Neural cell (in vitro differentiated cells): Measurements from ENCODE around the gene P2RY6. TPM values are rescaled to one million over a fixed set of nuclear protein-coding genes. Genes with fewer than 3 reads are reported as not detected.

Experiments used
- H2AFZ ChIP-seq: fragments of 200-600, 300-800 bp; sonication (generic), shearing (Covaris generic); 2 replicates; pipeline ENCODE4 v1.6.0; 2014; ENCODE audit warnings: low read depth, mild to moderate bottlenecking, antibody characterized with exemption, low read length, moderate library complexity
- H3F3A ChIP-seq: fragments of 200-600 bp; shearing (Covaris generic); 2 replicates; pipeline ENCODE4 v1.6.1; 2016; ENCODE audit warnings: mild to moderate bottlenecking, moderate library complexity, mixed read lengths, antibody characterized with exemption, low read length; ENCODE audit not compliant: insufficient read depth, poor library complexity, severe bottlenecking
- H3K27ac ChIP-seq: fragments of 200-600, 300-800 bp; sonication (generic), shearing (Covaris generic); 2 replicates; pipeline ENCODE4 v1.5.1; 2014; ENCODE audit warnings: mild to moderate bottlenecking, low read length, moderate library complexity
- H3K27me3 ChIP-seq: fragments of 300-800, 200-600 bp; sonication (generic), shearing (Covaris generic); 2 replicates; pipeline ENCODE4 v1.6.0; 2014; ENCODE audit warnings: mild to moderate bottlenecking, low read depth, low read length, moderate library complexity; ENCODE audit not compliant: insufficient read depth
- H3K36me3 ChIP-seq: fragments of 300-800, 200-600 bp; sonication (generic), shearing (Covaris generic); 2 replicates; pipeline ENCODE4 v1.5.1; 2014; ENCODE audit warnings: mild to moderate bottlenecking, antibody characterized with exemption, low read length, moderate library complexity; ENCODE audit not compliant: insufficient read depth
- H3K4me2 ChIP-seq: fragments of 300-800, 200-600 bp; sonication (generic), shearing (Covaris generic); 2 replicates; pipeline ENCODE4 v1.6.0; 2014; ENCODE audit warnings: mild to moderate bottlenecking, low read length
- H3K4me3 ChIP-seq: fragments of 300-800, 200-600 bp; sonication (generic), shearing (Covaris generic); 2 replicates; pipeline ENCODE4 v1.5.1; 2014; ENCODE audit warnings: mild to moderate bottlenecking, low read length, moderate library complexity
- H3K79me2 ChIP-seq: fragments of 200-600 bp; shearing (Covaris generic); replicated peaks from 2 replicates; pipeline ENCODE4 v1.6.0; 2014; ENCODE audit warnings: mild to moderate bottlenecking, low read length, moderate library complexity; ENCODE audit not compliant: insufficient read depth
- H3K9ac ChIP-seq: fragments of 300-800, 200-600 bp; sonication (generic), shearing (Covaris generic); 2 replicates; pipeline ENCODE4 v1.6.1; 2016; ENCODE audit warnings: mild to moderate bottlenecking, low read length, mixed read lengths
- H3K9me2 ChIP-seq: fragments of 200-600 bp; shearing (Covaris generic); 2 replicates; pipeline ENCODE4 v1.6.1; 2016; ENCODE audit warnings: mild to moderate bottlenecking, low read length, mixed read lengths; ENCODE audit not compliant: insufficient read depth
- H3K9me3 ChIP-seq: fragments of 200-600, 300-800 bp; sonication (generic), shearing (Covaris generic); 2 replicates; pipeline ENCODE4 v1.6.1; 2016; ENCODE audit warnings: mild to moderate bottlenecking, mixed run types, low read length, moderate library complexity, mixed read lengths
- H4K20me1 ChIP-seq: fragments of 200-600 bp; shearing (Covaris generic); 2 replicates; pipeline ENCODE4 v1.6.1; 2016; ENCODE audit warnings: mild to moderate bottlenecking, mixed run types; ENCODE audit not compliant: insufficient read depth
- EZH2 ChIP-seq: fragments of 200-600, 300-800 bp; shearing (Covaris generic), sonication (generic); IDR thresholded peaks from 2 replicates; pipeline ENCODE4 v1.6.1; 2014; ENCODE audit warnings: antibody characterized with exemption, low read length, borderline replicate concordance, mild to moderate bottlenecking; ENCODE audit not compliant: insufficient read depth, poor library complexity, severe bottlenecking
- MXI1 ChIP-seq: fragments of 450-650 bp; conservative IDR thresholded peaks from 2 replicates; pipeline ENCODE4 v1.6.1; 2014; ENCODE audit warnings: antibody characterized with exemption, mild to moderate bottlenecking; ENCODE audit not compliant: poor library complexity, severe bottlenecking
- POLR2AphosphoS5 ChIP-seq: IDR thresholded peaks from 2 replicates; pipeline ENCODE4 v1.6.1; 2012
- SMC3 ChIP-seq: fragments of 450-650 bp; conservative IDR thresholded peaks from 2 replicates; pipeline ENCODE4 v1.6.1; 2014; ENCODE audit warnings: antibody characterized with exemption, mild to moderate bottlenecking, moderate library complexity; ENCODE audit not compliant: poor library complexity
- TAF1 ChIP-seq: IDR thresholded peaks from 2 replicates; pipeline ENCODE4 v1.6.1; 2012; ENCODE audit warnings: low read depth
- polyA plus RNA-seq: library from polyadenylated mRNA; depleted of rRNA; stranded (reverse); fragments of >200 nt; gene quantifications from 2 replicates; pipeline ENCODE4 v1.2.3, GENCODE V29; 2014
- TF ChIP-seq, protein P1 (sequence below): fragments of 450-650 bp; IDR thresholded peaks from 2 replicates; pipeline ENCODE4 v1.5.1; 2014; ENCODE audit warnings: antibody characterized with exemption, mild to moderate bottlenecking, moderate library complexity; ENCODE audit not compliant: poor library complexity, severe bottlenecking
- TF ChIP-seq, protein P2 (sequence below): IDR thresholded peaks from 2 replicates; pipeline ENCODE4 v1.6.1; 2012; ENCODE audit warnings: borderline replicate concordance

The P2RY6 gene
- polyA plus RNA-seq, 1 donor from 2014 or later = not detected

DNA sequence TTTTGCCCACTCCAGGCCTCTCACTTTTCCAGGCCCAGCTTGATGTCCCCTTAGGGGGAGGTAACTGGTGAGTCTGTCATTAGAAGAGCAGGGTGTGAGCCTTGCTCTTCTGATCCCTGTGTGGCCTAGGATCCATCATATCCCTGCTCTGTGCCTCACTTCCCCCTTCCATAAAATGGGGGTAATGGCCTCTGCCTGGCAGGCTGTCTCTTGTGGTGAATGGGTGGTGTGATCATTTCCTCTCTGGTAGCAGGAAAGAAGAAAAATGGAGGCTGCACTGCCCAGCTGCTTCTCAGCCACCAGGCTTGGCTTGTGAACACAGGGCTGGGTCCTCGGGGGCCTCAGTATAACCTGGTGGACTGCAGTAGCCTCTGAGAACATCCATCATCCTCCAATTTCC is 41.5 kb downstream of the P2RY6 start:
- H3K36me3 ChIP-seq = no peaks in the 10 kb centered on the region
- H2AFZ ChIP-seq = no peak overlapping the region
- H3K4me3 ChIP-seq = no peak overlapping the region
- H3K9me2 ChIP-seq = no peaks in the 10 kb centered on the region
- no peaks in the 10 kb centered on the region for H4K20me1 ChIP-seq
- H3K4me2 ChIP-seq = no peak overlapping the region
- no peak for TF ChIP-seq SMC3
- no peak overlapping the region for H3K27ac ChIP-seq
- peaks cover 57% of the 10 kb centered on the region for H3K79me2 ChIP-seq
- peaks cover 6% of the 10 kb centered on the region for H3K27me3 ChIP-seq
- H3K9me3 ChIP-seq = no peaks in the 10 kb centered on the region
- H3K9ac ChIP-seq = no peak overlapping the region
- H3F3A ChIP-seq = no peaks in the 10 kb centered on the region

DNA sequence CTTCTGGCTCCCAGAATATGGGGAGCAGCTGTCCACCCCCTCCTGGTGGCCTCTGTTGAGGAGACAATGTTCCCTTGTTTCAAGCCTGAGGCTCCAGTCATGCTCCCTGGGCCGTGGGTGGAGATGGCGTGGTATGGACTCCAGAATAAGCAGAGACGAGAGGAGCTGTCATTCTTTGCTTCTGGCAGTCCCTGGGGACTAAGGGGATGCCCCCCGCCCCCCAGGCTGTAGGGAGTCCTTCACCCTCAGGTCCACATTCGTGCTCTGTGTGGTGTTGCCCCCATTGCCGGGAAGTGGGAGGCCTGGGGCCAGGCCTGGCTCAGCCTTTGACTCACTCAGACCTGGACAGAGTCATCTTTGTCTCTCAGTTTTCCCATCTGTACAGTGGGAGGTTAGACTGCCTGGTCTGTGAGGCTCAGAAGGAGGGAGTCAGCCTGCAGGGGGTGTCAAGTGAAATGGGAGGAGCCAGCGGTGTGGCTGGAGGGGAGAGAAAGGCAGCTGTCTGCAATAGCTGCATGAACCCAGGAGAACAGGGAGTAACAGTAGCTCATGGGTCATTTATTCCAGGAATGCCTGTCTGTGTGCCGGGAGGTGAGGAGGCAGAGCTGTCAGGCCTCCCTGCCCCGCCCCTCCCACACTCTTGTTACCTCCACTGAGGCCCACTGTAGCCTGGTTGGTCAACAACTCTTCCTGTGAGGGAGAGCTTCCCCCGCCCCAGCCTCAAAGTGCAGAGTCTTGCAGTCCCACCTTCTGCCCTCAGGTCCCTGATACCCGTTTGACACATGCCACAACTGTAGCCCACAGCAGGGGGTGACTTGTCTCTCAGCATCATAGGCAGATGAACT is 42.2 kb downstream of the P2RY6 start:
- no peaks in the 10 kb centered on the region for H3F3A ChIP-seq
- TF ChIP-seq, protein P1, sequence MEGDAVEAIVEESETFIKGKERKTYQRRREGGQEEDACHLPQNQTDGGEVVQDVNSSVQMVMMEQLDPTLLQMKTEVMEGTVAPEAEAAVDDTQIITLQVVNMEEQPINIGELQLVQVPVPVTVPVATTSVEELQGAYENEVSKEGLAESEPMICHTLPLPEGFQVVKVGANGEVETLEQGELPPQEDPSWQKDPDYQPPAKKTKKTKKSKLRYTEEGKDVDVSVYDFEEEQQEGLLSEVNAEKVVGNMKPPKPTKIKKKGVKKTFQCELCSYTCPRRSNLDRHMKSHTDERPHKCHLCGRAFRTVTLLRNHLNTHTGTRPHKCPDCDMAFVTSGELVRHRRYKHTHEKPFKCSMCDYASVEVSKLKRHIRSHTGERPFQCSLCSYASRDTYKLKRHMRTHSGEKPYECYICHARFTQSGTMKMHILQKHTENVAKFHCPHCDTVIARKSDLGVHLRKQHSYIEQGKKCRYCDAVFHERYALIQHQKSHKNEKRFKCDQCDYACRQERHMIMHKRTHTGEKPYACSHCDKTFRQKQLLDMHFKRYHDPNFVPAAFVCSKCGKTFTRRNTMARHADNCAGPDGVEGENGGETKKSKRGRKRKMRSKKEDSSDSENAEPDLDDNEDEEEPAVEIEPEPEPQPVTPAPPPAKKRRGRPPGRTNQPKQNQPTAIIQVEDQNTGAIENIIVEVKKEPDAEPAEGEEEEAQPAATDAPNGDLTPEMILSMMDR = no peak
- no peak for TF ChIP-seq EZH2
- TF ChIP-seq TAF1 = no peak
- TF ChIP-seq POLR2AphosphoS5 = no peak
- no peak for TF ChIP-seq MXI1
- TF ChIP-seq SMC3 = no peak
- H3K79me2 ChIP-seq = peaks cover 57% of the 10 kb centered on the region
- H2AFZ ChIP-seq = no peak overlapping the region
- H3K27me3 ChIP-seq = no peaks in the 10 kb centered on the region
- H3K9me3 ChIP-seq = no peaks in the 10 kb centered on the region
- H3K4me2 ChIP-seq = no peak overlapping the region
- H3K36me3 ChIP-seq = no peaks in the 10 kb centered on the region
- H3K27ac ChIP-seq = no peak overlapping the region
- no peaks in the 10 kb centered on the region for H4K20me1 ChIP-seq
- no peaks in the 10 kb centered on the region for H3K9me2 ChIP-seq
- no peak overlapping the region for H3K9ac ChIP-seq
- H3K4me3 ChIP-seq = no peak overlapping the region

DNA sequence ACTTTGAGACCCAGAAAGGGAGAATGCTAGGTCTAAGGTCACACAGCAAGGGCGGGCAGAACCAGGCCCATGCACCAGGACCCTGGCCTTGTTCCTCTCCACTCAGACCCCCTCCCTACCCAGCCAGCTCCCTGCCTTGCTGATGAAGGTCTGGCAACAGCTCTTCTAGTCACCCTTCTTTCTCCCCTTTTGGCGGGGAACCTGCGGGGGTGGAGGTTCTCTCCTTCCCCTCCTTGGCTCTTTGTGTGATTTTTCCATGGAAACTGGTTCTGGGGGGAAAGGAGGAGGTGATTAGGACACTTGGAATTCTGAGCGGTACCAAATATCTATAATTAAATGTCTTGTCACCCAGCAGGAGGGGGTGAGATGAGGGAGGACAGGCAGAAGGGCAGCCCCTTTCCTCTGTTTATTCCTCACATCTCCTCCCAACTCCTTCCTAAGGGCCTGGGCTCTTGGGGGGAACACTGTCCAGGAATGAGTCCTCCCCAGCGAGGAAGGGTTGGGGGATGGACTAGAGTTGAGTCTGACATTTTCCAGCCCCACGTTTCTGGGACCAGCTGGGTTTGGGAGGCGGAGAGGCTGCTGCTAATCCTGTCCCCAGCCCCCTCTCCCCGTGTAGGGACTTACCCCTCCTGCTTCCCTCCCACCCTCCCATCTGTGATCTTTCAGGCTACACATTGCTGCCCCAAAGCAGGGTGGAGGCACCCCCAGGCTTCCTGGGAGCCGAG is 43.3 kb downstream of the P2RY6 start:
- Histone ChIP-seq H3K4me3 (no peak overlapping the region), H3K27me3 (no peaks in the 10 kb centered on the region), H3K27ac (no peak overlapping the region), H3F3A (no peaks in the 10 kb centered on the region), H3K4me2 (no peak overlapping the region), H3K9ac (no peak overlapping the region), H3K79me2 (peaks cover 50% of the 10 kb centered on the region), H3K9me3 (no peaks in the 10 kb centered on the region), H4K20me1 (no peaks in the 10 kb centered on the region), H3K36me3 (no peaks in the 10 kb centered on the region), H2AFZ (no peak overlapping the region), H3K9me2 (no peaks in the 10 kb centered on the region)
- TF ChIP-seq, protein P1 = no peak
- TF ChIP-seq, protein P2, sequence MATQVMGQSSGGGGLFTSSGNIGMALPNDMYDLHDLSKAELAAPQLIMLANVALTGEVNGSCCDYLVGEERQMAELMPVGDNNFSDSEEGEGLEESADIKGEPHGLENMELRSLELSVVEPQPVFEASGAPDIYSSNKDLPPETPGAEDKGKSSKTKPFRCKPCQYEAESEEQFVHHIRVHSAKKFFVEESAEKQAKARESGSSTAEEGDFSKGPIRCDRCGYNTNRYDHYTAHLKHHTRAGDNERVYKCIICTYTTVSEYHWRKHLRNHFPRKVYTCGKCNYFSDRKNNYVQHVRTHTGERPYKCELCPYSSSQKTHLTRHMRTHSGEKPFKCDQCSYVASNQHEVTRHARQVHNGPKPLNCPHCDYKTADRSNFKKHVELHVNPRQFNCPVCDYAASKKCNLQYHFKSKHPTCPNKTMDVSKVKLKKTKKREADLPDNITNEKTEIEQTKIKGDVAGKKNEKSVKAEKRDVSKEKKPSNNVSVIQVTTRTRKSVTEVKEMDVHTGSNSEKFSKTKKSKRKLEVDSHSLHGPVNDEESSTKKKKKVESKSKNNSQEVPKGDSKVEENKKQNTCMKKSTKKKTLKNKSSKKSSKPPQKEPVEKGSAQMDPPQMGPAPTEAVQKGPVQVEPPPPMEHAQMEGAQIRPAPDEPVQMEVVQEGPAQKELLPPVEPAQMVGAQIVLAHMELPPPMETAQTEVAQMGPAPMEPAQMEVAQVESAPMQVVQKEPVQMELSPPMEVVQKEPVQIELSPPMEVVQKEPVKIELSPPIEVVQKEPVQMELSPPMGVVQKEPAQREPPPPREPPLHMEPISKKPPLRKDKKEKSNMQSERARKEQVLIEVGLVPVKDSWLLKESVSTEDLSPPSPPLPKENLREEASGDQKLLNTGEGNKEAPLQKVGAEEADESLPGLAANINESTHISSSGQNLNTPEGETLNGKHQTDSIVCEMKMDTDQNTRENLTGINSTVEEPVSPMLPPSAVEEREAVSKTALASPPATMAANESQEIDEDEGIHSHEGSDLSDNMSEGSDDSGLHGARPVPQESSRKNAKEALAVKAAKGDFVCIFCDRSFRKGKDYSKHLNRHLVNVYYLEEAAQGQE = peak; percentile 51
- TF ChIP-seq MXI1 (no peak), POLR2AphosphoS5 (no peak)
